ENCODE results near the gene CLCN6.

CLCN6 gene

DNA sequence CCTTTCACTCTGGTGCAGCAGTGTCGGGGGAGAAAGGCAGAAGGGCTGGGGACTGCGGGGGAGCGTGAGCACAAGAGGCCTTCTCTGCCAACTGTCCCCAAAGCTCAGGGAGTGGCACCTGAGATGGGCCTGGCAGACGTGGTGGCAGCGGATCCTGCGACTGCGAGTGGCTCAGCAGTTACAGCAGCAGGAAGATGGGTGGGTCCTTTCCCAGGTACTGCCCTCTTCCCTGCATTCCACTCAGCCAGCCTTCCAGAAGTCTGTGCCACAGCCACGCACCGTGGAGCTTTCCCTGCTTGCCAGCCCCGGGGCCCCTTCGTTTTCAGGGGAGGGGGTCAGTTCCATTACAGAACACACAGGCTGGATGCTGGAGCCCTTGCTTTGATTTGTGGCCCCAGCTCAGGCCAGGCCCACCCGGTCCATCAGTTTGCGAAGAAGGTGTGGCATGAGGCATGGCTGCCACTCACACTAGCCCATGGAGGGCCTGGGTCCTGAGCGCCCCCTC, 17.4 kb upstream of the CLCN6 start:
- no peaks in the 10 kb centered on the region for H3K27me3 ChIP-seq (ENCODE audit: insufficient read depth, poor library complexity, severe bottlenecking)
- H3K4me3 ChIP-seq (replicated peaks; ENCODE audit: insufficient read depth, low read length) = no peak overlapping the region
- no peak for DNase-seq (ENCODE audit: low read depth in 1 of 2, low spot score in 1 of 2)
- no peak for TF ChIP-seq POLR2AphosphoS5 (IDR thresholded peaks at IDR 0.05; ENCODE audit: low read depth)
- no peak overlapping the region for H3K27ac ChIP-seq (replicated peaks)

DNA sequence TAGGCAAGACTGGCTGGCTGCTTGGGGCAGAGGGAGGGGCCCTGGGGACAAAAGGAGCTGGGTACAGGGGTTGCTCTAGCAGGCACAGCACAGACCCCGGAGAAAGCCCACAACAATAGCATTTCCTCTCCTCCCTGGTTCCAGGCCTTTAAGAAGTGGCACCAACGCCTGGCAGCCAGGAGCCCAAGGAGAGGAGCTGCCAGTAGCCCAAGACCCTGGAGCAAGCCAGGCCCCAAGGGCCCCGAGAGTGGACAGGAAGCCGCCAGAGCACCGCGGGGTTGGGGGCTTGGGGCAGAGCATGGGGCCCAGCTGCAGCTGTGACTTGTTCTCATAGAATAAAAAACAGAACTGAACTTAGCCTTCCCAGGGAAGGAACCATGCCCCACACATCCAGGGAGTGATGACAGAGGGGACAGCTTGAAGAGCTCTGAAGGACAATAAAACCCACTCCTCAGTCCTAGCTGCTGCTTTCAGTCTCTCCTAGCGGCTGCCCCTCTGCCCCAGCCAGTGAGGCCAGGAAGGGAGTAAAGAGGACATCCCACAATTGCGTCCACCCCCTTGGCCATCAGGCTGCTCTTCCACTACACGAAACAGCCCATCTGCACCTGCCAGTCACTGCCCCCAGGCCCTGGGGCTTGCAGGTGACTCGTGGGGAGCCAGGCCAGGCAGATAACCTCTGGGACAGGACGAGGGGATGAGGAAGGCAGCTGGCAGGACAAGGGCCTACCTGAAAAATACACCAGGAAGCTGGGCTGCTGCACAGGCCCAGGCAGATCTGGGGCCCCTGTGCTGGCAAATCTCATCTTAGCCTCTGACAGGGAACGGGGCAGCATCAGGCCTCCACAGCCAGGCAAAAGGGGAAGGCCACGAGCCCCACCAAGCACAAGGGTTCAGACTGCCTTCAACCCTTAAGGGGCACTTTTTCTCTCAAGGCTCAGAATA, 16.6 kb upstream of the CLCN6 start:
- no peaks in the 10 kb centered on the region for H3K27me3 ChIP-seq (ENCODE audit: insufficient read depth, poor library complexity, severe bottlenecking)
- no peak for DNase-seq (ENCODE audit: low read depth in 1 of 2, low spot score in 1 of 2)
- H3K4me3 ChIP-seq (replicated peaks; ENCODE audit: insufficient read depth, low read length) = no peak overlapping the region
- TF ChIP-seq, protein P1, sequence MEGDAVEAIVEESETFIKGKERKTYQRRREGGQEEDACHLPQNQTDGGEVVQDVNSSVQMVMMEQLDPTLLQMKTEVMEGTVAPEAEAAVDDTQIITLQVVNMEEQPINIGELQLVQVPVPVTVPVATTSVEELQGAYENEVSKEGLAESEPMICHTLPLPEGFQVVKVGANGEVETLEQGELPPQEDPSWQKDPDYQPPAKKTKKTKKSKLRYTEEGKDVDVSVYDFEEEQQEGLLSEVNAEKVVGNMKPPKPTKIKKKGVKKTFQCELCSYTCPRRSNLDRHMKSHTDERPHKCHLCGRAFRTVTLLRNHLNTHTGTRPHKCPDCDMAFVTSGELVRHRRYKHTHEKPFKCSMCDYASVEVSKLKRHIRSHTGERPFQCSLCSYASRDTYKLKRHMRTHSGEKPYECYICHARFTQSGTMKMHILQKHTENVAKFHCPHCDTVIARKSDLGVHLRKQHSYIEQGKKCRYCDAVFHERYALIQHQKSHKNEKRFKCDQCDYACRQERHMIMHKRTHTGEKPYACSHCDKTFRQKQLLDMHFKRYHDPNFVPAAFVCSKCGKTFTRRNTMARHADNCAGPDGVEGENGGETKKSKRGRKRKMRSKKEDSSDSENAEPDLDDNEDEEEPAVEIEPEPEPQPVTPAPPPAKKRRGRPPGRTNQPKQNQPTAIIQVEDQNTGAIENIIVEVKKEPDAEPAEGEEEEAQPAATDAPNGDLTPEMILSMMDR (IDR thresholded peaks at IDR 0.05; ENCODE audit: insufficient read depth, low read length) = no peak
- TF ChIP-seq, protein P2, sequence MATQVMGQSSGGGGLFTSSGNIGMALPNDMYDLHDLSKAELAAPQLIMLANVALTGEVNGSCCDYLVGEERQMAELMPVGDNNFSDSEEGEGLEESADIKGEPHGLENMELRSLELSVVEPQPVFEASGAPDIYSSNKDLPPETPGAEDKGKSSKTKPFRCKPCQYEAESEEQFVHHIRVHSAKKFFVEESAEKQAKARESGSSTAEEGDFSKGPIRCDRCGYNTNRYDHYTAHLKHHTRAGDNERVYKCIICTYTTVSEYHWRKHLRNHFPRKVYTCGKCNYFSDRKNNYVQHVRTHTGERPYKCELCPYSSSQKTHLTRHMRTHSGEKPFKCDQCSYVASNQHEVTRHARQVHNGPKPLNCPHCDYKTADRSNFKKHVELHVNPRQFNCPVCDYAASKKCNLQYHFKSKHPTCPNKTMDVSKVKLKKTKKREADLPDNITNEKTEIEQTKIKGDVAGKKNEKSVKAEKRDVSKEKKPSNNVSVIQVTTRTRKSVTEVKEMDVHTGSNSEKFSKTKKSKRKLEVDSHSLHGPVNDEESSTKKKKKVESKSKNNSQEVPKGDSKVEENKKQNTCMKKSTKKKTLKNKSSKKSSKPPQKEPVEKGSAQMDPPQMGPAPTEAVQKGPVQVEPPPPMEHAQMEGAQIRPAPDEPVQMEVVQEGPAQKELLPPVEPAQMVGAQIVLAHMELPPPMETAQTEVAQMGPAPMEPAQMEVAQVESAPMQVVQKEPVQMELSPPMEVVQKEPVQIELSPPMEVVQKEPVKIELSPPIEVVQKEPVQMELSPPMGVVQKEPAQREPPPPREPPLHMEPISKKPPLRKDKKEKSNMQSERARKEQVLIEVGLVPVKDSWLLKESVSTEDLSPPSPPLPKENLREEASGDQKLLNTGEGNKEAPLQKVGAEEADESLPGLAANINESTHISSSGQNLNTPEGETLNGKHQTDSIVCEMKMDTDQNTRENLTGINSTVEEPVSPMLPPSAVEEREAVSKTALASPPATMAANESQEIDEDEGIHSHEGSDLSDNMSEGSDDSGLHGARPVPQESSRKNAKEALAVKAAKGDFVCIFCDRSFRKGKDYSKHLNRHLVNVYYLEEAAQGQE (IDR thresholded peaks at IDR 0.05; ENCODE audit: insufficient replicate concordance, low read depth) = no peak
- H3K27ac ChIP-seq (replicated peaks) = no peak overlapping the region

DNA sequence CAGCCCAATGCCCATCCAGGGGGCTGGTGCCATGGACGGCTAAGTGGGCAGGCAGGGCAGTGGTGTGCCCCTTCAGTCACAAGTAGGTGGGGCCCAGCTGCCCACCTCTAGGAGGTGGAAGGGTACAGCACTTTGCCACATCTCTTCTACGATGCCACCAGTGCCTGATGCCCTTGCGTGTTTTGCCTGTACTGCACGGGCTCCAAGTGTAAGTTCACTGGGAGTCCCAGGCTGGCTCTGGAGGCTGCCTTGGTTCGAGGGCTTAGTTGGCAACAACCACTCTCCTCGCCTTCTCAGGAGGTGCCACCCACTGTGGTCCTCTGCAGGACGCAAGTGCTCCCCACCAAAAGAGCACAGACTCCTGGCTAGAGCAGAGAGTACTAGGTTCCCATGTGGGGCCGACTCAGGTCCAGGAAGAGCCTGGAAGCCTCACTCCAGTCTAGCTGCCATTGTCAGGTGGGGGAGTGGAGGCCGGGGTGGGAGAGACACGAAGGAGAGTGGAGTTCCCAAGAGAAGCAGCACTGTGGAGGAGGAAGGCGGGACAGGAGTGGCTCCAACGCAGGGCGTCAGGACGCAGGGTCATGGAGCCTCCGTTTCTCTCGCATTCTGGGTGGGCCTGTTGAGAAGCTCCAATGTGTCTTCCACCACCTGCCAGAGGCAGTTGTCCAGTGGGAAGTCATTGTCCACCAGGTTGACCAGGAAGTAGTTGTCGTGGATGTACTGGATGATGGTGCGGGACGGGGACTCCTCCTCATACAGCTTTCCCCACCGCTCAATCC, 15.7 kb upstream of the CLCN6 start:
- no peaks in the 10 kb centered on the region for H3K27me3 ChIP-seq (ENCODE audit: insufficient read depth, poor library complexity, severe bottlenecking)
- no peak for DNase-seq (ENCODE audit: low read depth in 1 of 2, low spot score in 1 of 2)
- TF ChIP-seq GABPA (IDR thresholded peaks at IDR 0.05; ENCODE audit: low read depth) (no peak), SPI1 (IDR thresholded peaks at IDR 0.05; ENCODE audit: borderline replicate concordance, low read depth) (no peak), POLR2AphosphoS5 (IDR thresholded peaks at IDR 0.05; ENCODE audit: low read depth) (no peak)
- TF ChIP-seq, protein P1 (IDR thresholded peaks at IDR 0.05; ENCODE audit: insufficient read depth, low read length) = no peak
- TF ChIP-seq, protein P2 (IDR thresholded peaks at IDR 0.05; ENCODE audit: insufficient replicate concordance, low read depth) = no peak
- no peak overlapping the region for H3K27ac ChIP-seq (replicated peaks)
- no peak overlapping the region for H3K4me3 ChIP-seq (replicated peaks; ENCODE audit: insufficient read depth, low read length)

Data from HL-60 (cell line).